ENCODE results near the gene AMELX. TPM values are rescaled to one million over a fixed set of nuclear protein-coding genes. Genes with fewer than 3 reads are reported as not detected.

AMELX gene
- total RNA-seq, 2 donors from 2014 or later: not detected

- H3K27ac ChIP-seq: no peak overlapping the region
- H3K36me3 ChIP-seq: no peaks in the 10 kb centered on the region
- DNase-seq (ENCODE audit: low spot score): no peak
- H3K4me1 ChIP-seq: no peaks in the 10 kb centered on the region
- no peaks in the 10 kb centered on the region for H3K27me3 ChIP-seq
- H3K9me3 ChIP-seq: no peaks in the 10 kb centered on the region
- H3K4me3 ChIP-seq: no peak overlapping the region
- TF ChIP-seq CTCF (IDR thresholded peaks at IDR 0.05): no peak
These were observed 38.6 kb downstream of the AMELX start for GRCh38 chrX:11331788-11332187.

GRCh38 chrX:11334165-11334564, 41.0 kb downstream of the AMELX start:
- TF ChIP-seq CTCF (IDR thresholded peaks at IDR 0.05): no peak
- Histone ChIP-seq H3K4me1 (no peaks in the 10 kb centered on the region), H3K9me3 (no peaks in the 10 kb centered on the region), H3K27ac (no peak overlapping the region), H3K36me3 (no peaks in the 10 kb centered on the region), H3K4me3 (no peak overlapping the region), H3K27me3 (no peaks in the 10 kb centered on the region)
- no peak for DNase-seq (ENCODE audit: low spot score)

- no peak for DNase-seq (ENCODE audit: low spot score)
- Histone ChIP-seq H3K27ac (no peak overlapping the region), H3K4me3 (no peak overlapping the region), H3K27me3 (no peaks in the 10 kb centered on the region), H3K36me3 (no peaks in the 10 kb centered on the region), H3K9me3 (no peaks in the 10 kb centered on the region), H3K4me1 (no peaks in the 10 kb centered on the region)
- TF ChIP-seq CTCF (IDR thresholded peaks at IDR 0.05): no peak
These were observed 43.0 kb downstream of the AMELX start for GRCh38 chrX:11336201-11336600.

- Histone ChIP-seq H3K36me3 (no peaks in the 10 kb centered on the region), H3K9me3 (no peaks in the 10 kb centered on the region), H3K4me3 (no peak overlapping the region), H3K4me1 (no peaks in the 10 kb centered on the region), H3K27ac (no peak overlapping the region), H3K27me3 (no peaks in the 10 kb centered on the region)
- DNase-seq (ENCODE audit: low spot score): no peak
- TF ChIP-seq CTCF (IDR thresholded peaks at IDR 0.05): no peak
These were observed 44.2 kb downstream of the AMELX start for GRCh38 chrX:11337292-11338009.

GRCh38 chrX:11341274-11342201, 48.3 kb downstream of the AMELX start:
- TF ChIP-seq CTCF (IDR thresholded peaks at IDR 0.05): no peak
- Histone ChIP-seq H3K4me1 (no peaks in the 10 kb centered on the region), H3K27ac (peak overlapping the region in 1 of 2 donors; percentile 16), H3K27me3 (no peaks in the 10 kb centered on the region), H3K4me3 (no peak overlapping the region), H3K36me3 (no peaks in the 10 kb centered on the region), H3K9me3 (no peaks in the 10 kb centered on the region)
- DNase-seq (ENCODE audit: low spot score): peak; percentile 79

Measured in right atrium auricular region (tissue), 2 donors.